ENCODE data around the gene HERPUD2.
"Not testable (repeated sequence)": the region's sequence is repeated elsewhere in the genome, so short reads cannot be mapped to it uniquely, and the experiment has no call there.

Gene HERPUD2

DNA sequence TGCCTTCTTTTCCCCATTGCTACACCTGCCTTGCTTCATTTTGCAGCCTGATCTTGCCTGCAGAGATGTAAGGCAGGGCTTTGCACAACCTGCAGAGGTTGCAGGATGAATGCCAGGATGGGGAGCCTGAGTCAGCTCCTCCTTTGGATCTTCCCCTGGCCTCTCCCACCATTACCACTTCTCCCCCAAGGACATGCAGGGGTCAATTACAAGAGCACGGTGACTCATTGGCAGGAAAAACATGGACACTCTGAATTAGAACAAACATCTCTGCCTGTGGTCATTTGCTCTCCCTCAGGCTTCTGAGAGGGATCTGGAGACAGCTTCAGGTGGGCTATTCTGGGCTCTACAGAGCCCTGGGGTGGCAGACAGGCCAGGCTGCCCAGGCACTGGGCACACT is 89.2 kb downstream of the HERPUD2 start:
- peaks cover 9% of the 10 kb centered on the region for H3K9me3 ChIP-seq (ENCODE audit: low read length)
- H2AFZ ChIP-seq (ENCODE audit: low read depth, low read length) = no peak overlapping the region
- no peaks in the 10 kb centered on the region for H3K27me3 ChIP-seq (ENCODE audit: insufficient read depth, low read length)
- no peaks in the 10 kb centered on the region for H3K4me1 ChIP-seq (ENCODE audit: insufficient read depth, low read length)
- no peak overlapping the region for H3K4me3 ChIP-seq (ENCODE audit: low read length)
- H3K36me3 ChIP-seq (ENCODE audit: insufficient read depth, low read length) = no peaks in the 10 kb centered on the region

DNA sequence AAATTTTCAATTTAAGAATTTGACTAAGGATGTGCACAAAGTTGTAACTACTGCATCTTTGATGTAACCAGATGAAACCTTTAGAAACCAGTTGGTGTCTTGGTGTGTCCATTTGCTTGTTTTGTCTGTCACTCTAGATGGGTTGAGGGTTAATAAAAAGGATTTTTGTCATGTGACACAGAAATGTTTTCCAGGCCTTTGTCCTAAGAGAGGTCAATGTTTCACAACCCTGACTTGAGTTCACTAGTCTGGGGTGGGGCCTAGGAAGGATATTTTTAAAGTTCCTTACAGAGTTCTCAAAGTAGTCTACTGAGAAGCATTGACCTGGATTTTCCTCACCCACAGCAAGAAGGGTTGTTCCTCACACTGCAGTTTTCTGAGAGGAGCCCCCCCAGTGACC is 90.3 kb downstream of the HERPUD2 start:
- Histone ChIP-seq H3K27me3 (ENCODE audit: insufficient read depth, low read length) (no peaks in the 10 kb centered on the region), H2AFZ (ENCODE audit: low read depth, low read length) (no peak overlapping the region), H3K9me3 (ENCODE audit: low read length) (peaks cover 9% of the 10 kb centered on the region), H3K36me3 (ENCODE audit: insufficient read depth, low read length) (no peaks in the 10 kb centered on the region), H3K4me3 (ENCODE audit: low read length) (no peak overlapping the region), H3K4me1 (ENCODE audit: insufficient read depth, low read length) (no peaks in the 10 kb centered on the region)

DNA sequence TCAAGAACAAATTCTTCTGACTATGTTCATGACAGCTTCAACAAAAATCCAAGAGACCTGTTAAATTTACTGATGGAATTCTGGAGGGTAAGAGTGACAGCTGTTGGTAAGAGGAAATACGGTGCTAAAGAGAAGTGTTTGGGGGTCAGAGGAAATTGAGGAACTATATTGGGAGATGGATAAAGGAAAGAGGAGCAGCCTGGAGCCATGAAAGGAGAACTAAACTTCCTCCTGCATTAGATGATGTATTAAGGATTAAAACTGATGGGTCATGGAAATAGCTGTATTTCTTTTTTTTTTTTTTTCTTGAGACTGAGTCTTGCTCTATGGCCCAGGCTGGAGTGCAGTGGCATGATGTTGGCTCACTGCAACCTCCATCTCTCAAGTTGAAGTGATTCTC is 95.3 kb downstream of the HERPUD2 start:
- Histone ChIP-seq H3K27me3 (ENCODE audit: insufficient read depth, low read length) (no peaks in the 10 kb centered on the region), H2AFZ (ENCODE audit: low read depth, low read length) (no peak overlapping the region), H3K9me3 (ENCODE audit: low read length) (peaks cover 9% of the 10 kb centered on the region), H3K4me3 (ENCODE audit: low read length) (no peak overlapping the region), H3K36me3 (ENCODE audit: insufficient read depth, low read length) (no peaks in the 10 kb centered on the region), H3K4me1 (ENCODE audit: insufficient read depth, low read length) (no peaks in the 10 kb centered on the region)

DNA sequence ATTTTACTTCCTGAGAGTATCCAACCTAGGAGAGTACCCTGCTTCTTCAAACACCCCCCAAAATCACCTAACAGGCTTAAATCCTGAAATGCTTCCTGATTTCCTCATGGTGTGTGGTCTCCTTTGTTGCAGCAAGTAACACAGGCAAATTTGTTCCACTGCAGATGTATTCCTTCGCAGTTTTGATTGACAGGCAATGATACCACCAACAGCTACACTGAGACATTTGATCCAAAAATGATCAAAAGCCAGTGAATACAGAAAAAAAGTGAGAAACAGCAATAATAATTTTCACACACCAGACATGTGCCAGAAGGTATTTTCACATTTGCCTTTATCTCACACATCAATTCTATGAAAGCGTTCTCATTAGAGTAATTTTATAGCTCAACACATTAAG is 95.9 kb downstream of the HERPUD2 start:
- no peak overlapping the region for H2AFZ ChIP-seq (ENCODE audit: low read depth, low read length)
- H3K36me3 ChIP-seq (ENCODE audit: insufficient read depth, low read length) = no peaks in the 10 kb centered on the region
- H3K27me3 ChIP-seq (ENCODE audit: insufficient read depth, low read length) = no peaks in the 10 kb centered on the region
- H3K9me3 ChIP-seq (ENCODE audit: low read length) = peaks cover 9% of the 10 kb centered on the region
- H3K4me1 ChIP-seq (ENCODE audit: insufficient read depth, low read length) = no peaks in the 10 kb centered on the region
- H3K4me3 ChIP-seq (ENCODE audit: low read length) = no peak overlapping the region

DNA sequence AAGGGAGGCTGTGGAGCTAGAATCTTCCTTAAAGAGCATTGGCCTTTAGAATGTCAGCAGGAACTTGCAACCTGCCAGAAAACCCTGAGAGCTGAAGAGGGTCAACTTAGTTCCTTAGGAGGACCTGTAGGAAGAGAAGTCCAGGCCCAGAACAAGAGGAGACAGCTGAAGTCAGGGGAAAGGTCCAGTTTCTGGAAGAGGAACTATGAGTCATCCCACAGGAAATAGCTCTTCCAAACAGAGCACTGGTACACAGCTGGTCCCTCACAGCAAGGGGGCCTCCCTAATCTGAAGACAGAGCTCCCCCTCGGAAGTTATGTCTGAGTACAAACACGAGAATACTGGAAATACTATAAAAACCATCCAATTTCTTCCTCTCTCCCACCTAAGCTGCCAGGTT is 98.9 kb downstream of the HERPUD2 start:
- no peak overlapping the region for H3K4me3 ChIP-seq (ENCODE audit: low read length)
- no peaks in the 10 kb centered on the region for H3K9me3 ChIP-seq (ENCODE audit: low read length)
- H3K27me3 ChIP-seq (ENCODE audit: insufficient read depth, low read length) = no peaks in the 10 kb centered on the region
- no peak overlapping the region for H2AFZ ChIP-seq (ENCODE audit: low read depth, low read length)
- no peaks in the 10 kb centered on the region for H3K36me3 ChIP-seq (ENCODE audit: insufficient read depth, low read length)
- no peaks in the 10 kb centered on the region for H3K4me1 ChIP-seq (ENCODE audit: insufficient read depth, low read length)

DNA sequence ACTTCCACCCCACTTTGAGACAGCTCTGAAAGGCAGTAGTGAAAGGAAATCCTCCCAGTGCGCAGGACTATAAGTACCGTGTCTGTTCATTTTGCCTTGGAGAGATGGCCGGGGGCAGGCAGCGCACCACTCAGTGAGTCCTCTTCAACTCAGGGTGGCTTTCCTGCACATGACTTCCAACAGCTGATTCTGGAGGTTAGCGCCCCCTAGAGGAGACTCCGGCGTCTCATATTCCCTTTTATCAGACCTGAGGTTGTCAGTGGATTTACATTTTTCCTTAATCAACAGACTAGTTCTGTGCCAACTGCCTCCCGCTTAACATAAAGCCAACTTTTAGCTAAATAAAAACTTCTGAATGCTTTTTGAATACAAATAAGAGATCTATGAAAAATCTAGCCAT is 101.0 kb downstream of the HERPUD2 start:
- Histone ChIP-seq H3K4me1 (ENCODE audit: insufficient read depth, low read length) (no peaks in the 10 kb centered on the region), H3K4me3 (ENCODE audit: low read length) (no peak overlapping the region), H3K9me3 (ENCODE audit: low read length) (no peaks in the 10 kb centered on the region), H2AFZ (ENCODE audit: low read depth, low read length) (no peak overlapping the region), H3K27me3 (ENCODE audit: insufficient read depth, low read length) (no peaks in the 10 kb centered on the region), H3K36me3 (ENCODE audit: insufficient read depth, low read length) (no peaks in the 10 kb centered on the region)

DNA sequence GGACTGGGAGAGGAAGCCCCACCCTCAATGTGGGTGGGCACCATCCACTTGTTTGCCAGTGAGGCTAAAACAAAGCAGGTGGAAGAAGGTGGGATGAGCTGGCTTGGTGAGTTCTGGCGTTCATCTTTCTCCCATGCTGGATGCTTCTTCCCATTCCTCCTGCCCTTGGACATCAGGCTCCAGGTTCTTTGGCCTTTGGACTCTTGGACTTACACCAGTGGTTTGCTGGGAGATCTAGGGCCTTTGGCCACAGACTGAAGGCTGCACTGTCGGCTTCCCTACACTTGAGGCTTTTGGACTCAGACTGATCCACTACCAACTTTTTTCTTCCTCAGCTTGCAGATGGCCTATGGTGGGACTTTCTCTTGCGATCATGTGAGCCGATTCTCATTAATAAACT is 106.3 kb downstream of the HERPUD2 start:
- no peaks in the 10 kb centered on the region for H3K4me1 ChIP-seq (ENCODE audit: insufficient read depth, low read length)

DNA sequence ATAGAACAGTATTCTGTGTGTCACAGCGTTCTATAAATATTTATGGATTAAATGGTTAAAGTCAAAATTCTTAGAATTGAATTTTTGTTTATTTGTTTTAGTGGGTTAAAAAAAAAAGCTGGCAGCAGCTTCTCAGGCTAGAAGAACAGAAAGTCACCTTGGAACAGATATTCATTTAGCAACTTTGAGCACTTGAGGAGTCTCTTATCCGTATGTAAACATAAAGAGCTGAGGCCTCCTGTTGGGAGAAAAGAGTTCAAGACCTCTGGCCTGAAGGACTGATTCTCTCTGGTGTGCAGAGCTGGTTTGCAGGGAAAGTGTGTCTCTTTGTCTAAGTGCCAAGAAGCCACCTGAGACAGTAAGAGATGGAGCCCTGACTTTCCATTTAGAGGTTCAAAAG is 109.9 kb downstream of the HERPUD2 start:
- no peaks in the 10 kb centered on the region for H3K9me3 ChIP-seq (ENCODE audit: low read length)
- H3K4me3 ChIP-seq (ENCODE audit: low read length) = no peak overlapping the region
- no peaks in the 10 kb centered on the region for H3K36me3 ChIP-seq (ENCODE audit: insufficient read depth, low read length)
- H3K27me3 ChIP-seq (ENCODE audit: insufficient read depth, low read length) = no peaks in the 10 kb centered on the region
- H2AFZ ChIP-seq (ENCODE audit: low read depth, low read length) = no peak overlapping the region
- no peaks in the 10 kb centered on the region for H3K4me1 ChIP-seq (ENCODE audit: insufficient read depth, low read length)

More for the DNA sequence above, 106.3 kb downstream of the HERPUD2 start:
- no peaks in the 10 kb centered on the region for H3K36me3 ChIP-seq (ENCODE audit: insufficient read depth, low read length)
- H2AFZ ChIP-seq (ENCODE audit: low read depth, low read length) = no peak overlapping the region
- no peaks in the 10 kb centered on the region for H3K9me3 ChIP-seq (ENCODE audit: low read length)
- no peaks in the 10 kb centered on the region for H3K27me3 ChIP-seq (ENCODE audit: insufficient read depth, low read length)
- H3K4me3 ChIP-seq (ENCODE audit: low read length) = no peak overlapping the region

DNA sequence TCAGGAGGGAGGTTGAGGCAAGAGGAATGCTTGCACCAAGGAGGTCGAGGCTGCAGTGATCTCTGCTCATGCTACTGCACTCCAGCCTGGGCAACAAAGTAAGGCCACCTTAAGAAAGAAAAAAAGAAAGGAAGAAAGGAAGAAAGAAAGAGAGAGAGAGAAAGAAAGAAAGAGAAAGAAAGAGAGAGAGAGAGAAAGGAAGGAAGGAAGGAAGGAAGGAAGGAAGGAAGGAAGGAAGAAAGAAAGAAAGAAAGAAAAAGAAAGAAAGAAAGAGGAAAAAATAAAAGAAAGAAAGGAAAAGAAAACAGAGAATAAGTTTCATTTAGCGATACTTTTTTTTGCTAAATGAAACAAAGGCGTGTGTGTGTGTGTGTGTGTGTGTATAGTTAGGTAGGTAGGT is 110.4 kb downstream of the HERPUD2 start:
- H3K9me3 ChIP-seq (ENCODE audit: low read length); H3K27me3 ChIP-seq (ENCODE audit: insufficient read depth, low read length); H3K4me3 ChIP-seq (ENCODE audit: low read length); H3K4me1 ChIP-seq (ENCODE audit: insufficient read depth, low read length); H2AFZ ChIP-seq (ENCODE audit: low read depth, low read length); H3K36me3 ChIP-seq (ENCODE audit: insufficient read depth, low read length): not testable (repeated sequence)
